Upper lobe of left lung (tissue), 6 donors: Measurements from ENCODE around the gene GAST. TPM values are rescaled to one million over a fixed set of nuclear protein-coding genes. Genes with fewer than 3 reads are reported as not detected.
"Not testable (repeated sequence)": the region's sequence is repeated elsewhere in the genome, so short reads cannot be mapped to it uniquely, and the experiment has no call there.

Experiments
- ATAC-seq, 2 donors: fragments of 200-7000 bp; cut with Tn5 transposase; one replicate each; pipeline ENCODE4 v1.9.1; 2022; ENCODE audit warnings: mild to moderate bottlenecking in 2 of 2, moderate library complexity in 2 of 2; ENCODE audit not compliant: low FRiP score in 2 of 2
- DNase-seq, 2 donors: peaks; one replicate each; pipeline ENCODE4 v3.0.0-alpha.2; 2019 to 2020
- H3K27ac ChIP-seq, 4 donors: fragments of 200-600 bp; sonication (generic); one replicate each; pipeline ENCODE4 v1.5.1; 2016 to 2019
- H3K27me3 ChIP-seq, 4 donors: fragments of 200-600 bp; sonication (generic); one replicate each; pipeline ENCODE4 v1.5.1; 2017 to 2019
- H3K36me3 ChIP-seq, 4 donors: fragments of 200-600 bp; sonication (generic); one replicate each; pipeline ENCODE4 v1.5.1; 2016 to 2019
- H3K4me1 ChIP-seq, 4 donors: fragments of 200-600 bp; sonication (generic); one replicate each; pipeline ENCODE4 v1.5.1; 2018 to 2019
- H3K4me3 ChIP-seq, 4 donors: fragments of 200-600 bp; sonication (generic); one replicate each; pipeline ENCODE4 v1.5.1; 2017 to 2019; ENCODE audit warnings: mild to moderate bottlenecking in 2 of 4, moderate library complexity in 1 of 4
- H3K9me3 ChIP-seq, 4 donors: fragments of 200-600 bp; sonication (generic); one replicate each; pipeline ENCODE4 v1.5.1; 2018 to 2019
- CTCF ChIP-seq, 6 experiments: fragments of 450-650 bp in 4 of 6; fragments of 200-600 bp in 2 of 6; sonication (generic) in 2 of 6; IDR thresholded peaks; one replicate each; pipeline ENCODE4 v1.5.1; 2016 to 2019; ENCODE audit warnings: antibody characterized with exemption in 6 of 6
- EP300 ChIP-seq, 4 donors: sonication (generic); formaldehyde crosslinking; IDR thresholded peaks; one replicate each; pipeline ENCODE4 v1.5.1; 2017; ENCODE audit warnings: antibody characterized with exemption in 4 of 4, control low read depth in 2 of 4
- POLR2A ChIP-seq, 4 donors: fragments of 450-650 bp; IDR thresholded peaks; one replicate each; pipeline ENCODE4 v1.5.1; 2016 to 2017; ENCODE audit warnings: antibody characterized with exemption in 4 of 4, mild to moderate bottlenecking in 2 of 4
- POLR2AphosphoS5 ChIP-seq, 2 donors: sonication (generic); formaldehyde crosslinking; IDR thresholded peaks; one replicate each; pipeline ENCODE4 v1.5.1; 2017; ENCODE audit warnings: antibody characterized with exemption in 2 of 2
- WGBS, 2 donors: methylation state at CpG; one replicate each; pipeline ENCODE4 v1.1.5; 2017 to 2018; 5-methylcytosine and 5-hydroxymethylcytosine counted together
- total RNA-seq, 6 donors: library from RNA; depleted of rRNA in 4 of 6; stranded (reverse); fragments of >200 nt in 4 of 6; gene quantifications; one replicate each; pipeline versions ENCODE4 v1.1.0 to v1.2.1, GENCODE V29; 2016 to 2021
- donor health status: DM: no; HTN: no; CAD: no; lungs with moderate emphysema.
- donor health status: DM: no; HTN: yes; CAD: no; lungs with severe emphysema.

The GAST gene
- total RNA-seq, 6 donors from 2014 or later = not detected

- 3 to 21% methylated on average over 5 to 29 of the region's 39 CpGs for WGBS, 2 donors
These were observed 46.4 kb upstream of the GAST start for GRCh38 chr17:41665566-41666236.

GRCh38 chr17:41666237-41666641 is 45.9 kb upstream of the GAST start:
- TF ChIP-seq EP300 (IDR thresholded peaks at IDR 0.05) (no peak), POLR2AphosphoS5 (IDR thresholded peaks at IDR 0.05) (no peak)
- ATAC-seq (peak; percentile 0 to 7), DNase-seq (peak in 1 of 2 donors; percentile 66)
- H3K9me3 ChIP-seq = no peaks in the 10 kb centered on the region
- no peaks in the 10 kb centered on the region for H3K27me3 ChIP-seq
- H3K27ac ChIP-seq = peak overlapping the region; percentile 75 to 90 (median 82)
- H3K4me1 ChIP-seq = peaks cover 24 to 39% (median 34%) of the 10 kb centered on the region in 4 donors
- H3K4me3 ChIP-seq = peak overlapping the region in 3 of 4 donors; percentile 43 to 62 (median 52)
- H3K36me3 ChIP-seq = no peaks in the 10 kb centered on the region
- 4% methylated on average over 5 to 11 of the region's 11 CpGs for WGBS, 2 donors

More at GRCh38 chr17:41665566-41666236, 46.4 kb upstream of the GAST start:
- H3K4me3 ChIP-seq = peak overlapping the region; percentile 18 to 62 (median 48)
- no peaks in the 10 kb centered on the region for H3K27me3 ChIP-seq
- H3K4me1 ChIP-seq = peaks cover 24 to 39% (median 34%) of the 10 kb centered on the region in 4 donors
- TF ChIP-seq POLR2A (IDR thresholded peaks at IDR 0.05) (peak in 2 of 4 donors; percentile 74 to 81), EP300 (IDR thresholded peaks at IDR 0.05) (no peak), CTCF (IDR thresholded peaks at IDR 0.05) (peak; percentile 93 to 98 (median 98)), POLR2AphosphoS5 (IDR thresholded peaks at IDR 0.05) (peak; percentile 46 to 75)
- H3K27ac ChIP-seq = peak overlapping the region; percentile 75 to 90 (median 82)
- no peaks in the 10 kb centered on the region for H3K36me3 ChIP-seq
- ATAC-seq = peak; percentile 95 to 96
- H3K9me3 ChIP-seq = no peaks in the 10 kb centered on the region
- DNase-seq = peak; percentile 96 to 99

GRCh38 chr17:41666708-41667279 is 45.3 kb upstream of the GAST start:
- peak; percentile 91 to 93 for ATAC-seq
- TF ChIP-seq POLR2A (IDR thresholded peaks at IDR 0.05) = peak in 1 of 4 donors; percentile 20
- TF ChIP-seq EP300 (IDR thresholded peaks at IDR 0.05) = no peak
- TF ChIP-seq POLR2AphosphoS5 (IDR thresholded peaks at IDR 0.05) = peak; percentile 1 to 33
- peak; percentile 81 to 98 (median 96) for TF ChIP-seq CTCF (IDR thresholded peaks at IDR 0.05)
- 1% methylated on average over 10 to 23 of the region's 23 CpGs for WGBS, 2 donors

GRCh38 chr17:41667280-41668041 is 44.7 kb upstream of the GAST start:
- Histone ChIP-seq H3K9me3 (no peaks in the 10 kb centered on the region), H3K4me1 (peaks cover 24 to 39% (median 34%) of the 10 kb centered on the region in 4 donors), H3K27me3 (no peaks in the 10 kb centered on the region), H3K4me3 (peak overlapping the region in 2 of 4 donors; percentile 52 to 62), H3K36me3 (no peaks in the 10 kb centered on the region), H3K27ac (peak overlapping the region; percentile 75 to 90 (median 82))
- DNase-seq (no peak), ATAC-seq (no peak)
- 39 to 48% methylated on average over 19 to 23 of the region's 23 CpGs for WGBS, 2 donors
- TF ChIP-seq POLR2A (IDR thresholded peaks at IDR 0.05) = no peak
- TF ChIP-seq CTCF (IDR thresholded peaks at IDR 0.05) = no peak
- no peak for TF ChIP-seq EP300 (IDR thresholded peaks at IDR 0.05)
- TF ChIP-seq POLR2AphosphoS5 (IDR thresholded peaks at IDR 0.05) = no peak

More at GRCh38 chr17:41666708-41667279, 45.3 kb upstream of the GAST start:
- Histone ChIP-seq H3K27me3 (no peaks in the 10 kb centered on the region), H3K36me3 (no peaks in the 10 kb centered on the region), H3K27ac (peak overlapping the region; percentile 75 to 90 (median 82)), H3K4me1 (peaks cover 24 to 39% (median 34%) of the 10 kb centered on the region in 4 donors), H3K4me3 (peak overlapping the region in 3 of 4 donors; percentile 43 to 62 (median 52)), H3K9me3 (no peaks in the 10 kb centered on the region)
- DNase-seq = peak; percentile 87 to 92

GRCh38 chr17:41672153-41672552 is 40.0 kb upstream of the GAST start:
- TF ChIP-seq POLR2AphosphoS5 (IDR thresholded peaks at IDR 0.05) = no peak
- no peak for TF ChIP-seq POLR2A (IDR thresholded peaks at IDR 0.05)
- no peaks in the 10 kb centered on the region for H3K36me3 ChIP-seq
- H3K27ac ChIP-seq = no peak overlapping the region
- peaks cover 25 to 28% (median 28%) of the 10 kb centered on the region in 4 donors for H3K4me1 ChIP-seq
- no peak overlapping the region for H3K4me3 ChIP-seq
- no peak for DNase-seq
- no peaks in the 10 kb centered on the region for H3K27me3 ChIP-seq
- 83 to 89% methylated on average over 6 to 7 of the region's 7 CpGs for WGBS, 2 donors
- ATAC-seq = no peak
- no peaks in the 10 kb centered on the region for H3K9me3 ChIP-seq

- not testable (repeated sequence) for ATAC-seq, H3K4me3 ChIP-seq, DNase-seq, H3K27me3 ChIP-seq, H3K36me3 ChIP-seq, H3K9me3 ChIP-seq
- 75 to 81% methylated on average over 7 of the region's 7 CpGs for WGBS, 2 donors
- H3K27ac ChIP-seq = peak overlapping the region in 2 of 4 donors; percentile 61 to 86
- H3K4me1 ChIP-seq = peaks cover 27 to 36% (median 30%) of the 10 kb centered on the region in 4 donors
These were observed 36.7 kb upstream of the GAST start for GRCh38 chr17:41675157-41676057.
